RWPE1 (cell line): Measurements from ENCODE around the gene PTPN7.

Experiments
- CTCF ChIA-PET: fragments of 350-600 bp; sonication (Branson Sonifier 250); formaldehyde crosslinking; extraction: SDS; loops from one replicate; lab custom pipeline; 2021; lab: Yijun Ruan, JAX
- POLR2A ChIA-PET: fragments of 400-600 bp; formaldehyde crosslinking; extraction: SDS; loops from one replicate; lab custom pipeline; 2020; ENCODE audit warnings: antibody characterized with exemption; ENCODE audit not compliant: low non-redundant PET; lab: Yijun Ruan, JAX
- DNase-seq: peaks from one replicate; pipeline ENCODE4 v3.0.0; 2012; ENCODE audit warnings: low spot score
- H3K27ac ChIP-seq: fragments of 450-650 bp; 2 replicates; pipeline ENCODE4 v1.5.1; 2017
- TF ChIP-seq, protein P1 (sequence below): fragments of 450-650 bp; conservative IDR thresholded peaks from 2 replicates; pipeline ENCODE4 v1.5.1; 2017; ENCODE audit warnings: low read depth, mild to moderate bottlenecking

The PTPN7 gene

GRCh38 chr1:202203238-202204039 lies 43.0 kb upstream of the PTPN7 start:
- DNase-seq: no peak
- TF ChIP-seq, protein P1, sequence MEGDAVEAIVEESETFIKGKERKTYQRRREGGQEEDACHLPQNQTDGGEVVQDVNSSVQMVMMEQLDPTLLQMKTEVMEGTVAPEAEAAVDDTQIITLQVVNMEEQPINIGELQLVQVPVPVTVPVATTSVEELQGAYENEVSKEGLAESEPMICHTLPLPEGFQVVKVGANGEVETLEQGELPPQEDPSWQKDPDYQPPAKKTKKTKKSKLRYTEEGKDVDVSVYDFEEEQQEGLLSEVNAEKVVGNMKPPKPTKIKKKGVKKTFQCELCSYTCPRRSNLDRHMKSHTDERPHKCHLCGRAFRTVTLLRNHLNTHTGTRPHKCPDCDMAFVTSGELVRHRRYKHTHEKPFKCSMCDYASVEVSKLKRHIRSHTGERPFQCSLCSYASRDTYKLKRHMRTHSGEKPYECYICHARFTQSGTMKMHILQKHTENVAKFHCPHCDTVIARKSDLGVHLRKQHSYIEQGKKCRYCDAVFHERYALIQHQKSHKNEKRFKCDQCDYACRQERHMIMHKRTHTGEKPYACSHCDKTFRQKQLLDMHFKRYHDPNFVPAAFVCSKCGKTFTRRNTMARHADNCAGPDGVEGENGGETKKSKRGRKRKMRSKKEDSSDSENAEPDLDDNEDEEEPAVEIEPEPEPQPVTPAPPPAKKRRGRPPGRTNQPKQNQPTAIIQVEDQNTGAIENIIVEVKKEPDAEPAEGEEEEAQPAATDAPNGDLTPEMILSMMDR: no peak
- ChIA-PET POLR2A (no interaction called here), CTCF (interaction anchor here (0.5 to 1.0 kb wide), 3 partner anchors 10 to 317 kb away, joined by 3 to 8 read pairs (median 4); partner anchors contain the start of gene LGR6)
- peak overlapping the region; percentile 42 for H3K27ac ChIP-seq

- no peak for DNase-seq
- CTCF ChIA-PET: interaction anchor here (1.0 kb wide), 1 partner anchor 9 kb away, joined by 7 read pairs; the partner anchor contains the start of gene LGR6
- H3K27ac ChIP-seq: peak overlapping the region; percentile 42
- TF ChIP-seq, protein P1: no peak
- POLR2A ChIA-PET: no interaction called here
These were observed 42.2 kb upstream of the PTPN7 start for GRCh38 chr1:202202500-202203168.

DNA sequence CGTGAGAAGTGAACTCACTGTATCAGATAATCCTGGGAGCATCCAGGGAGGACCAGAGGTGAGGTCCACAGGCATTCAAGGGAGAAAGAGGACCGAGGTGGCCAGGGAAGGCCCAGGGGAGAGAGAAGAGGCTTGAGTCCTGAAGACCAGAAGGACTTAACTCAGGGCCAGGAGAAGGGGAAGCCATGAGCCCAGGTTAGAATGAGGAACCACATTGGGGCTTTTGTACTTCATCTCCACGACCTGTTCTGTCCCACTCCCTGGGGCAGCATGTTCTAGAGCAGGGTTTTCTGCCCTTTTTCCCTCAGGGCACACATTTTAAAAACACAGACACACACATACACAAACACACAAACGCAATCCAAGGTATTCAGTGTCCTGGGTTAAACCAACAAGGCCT lies 41.6 kb upstream of the PTPN7 start:
- no peak for DNase-seq
- POLR2A ChIA-PET: no interaction called here
- peak overlapping the region; percentile 42 for H3K27ac ChIP-seq
- CTCF ChIA-PET: interaction anchor here (1.0 kb wide), 1 partner anchor 9 kb away, joined by 7 read pairs; the partner anchor contains the start of gene LGR6
- TF ChIP-seq, protein P1: no peak

DNA sequence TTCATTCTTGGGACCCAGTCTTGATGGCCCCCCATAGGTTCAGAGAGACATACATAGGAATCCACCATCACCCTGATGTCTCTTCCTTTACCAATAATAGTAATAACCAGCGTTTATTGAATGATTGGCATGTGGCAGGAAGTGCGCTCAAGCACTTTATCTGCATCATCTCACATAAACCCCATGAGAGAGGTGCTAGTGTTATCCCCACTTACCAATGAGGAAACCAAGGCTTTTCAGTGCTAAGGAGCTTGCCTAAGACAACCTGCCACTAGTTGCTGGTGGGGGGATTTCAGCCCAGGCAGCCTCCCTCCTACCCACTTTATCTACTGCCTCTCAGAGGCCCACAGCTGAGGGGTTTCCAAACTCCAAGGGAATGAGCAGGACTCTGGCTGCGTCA lies 40.9 kb upstream of the PTPN7 start:
- TF ChIP-seq, protein P1: no peak
- ChIA-PET POLR2A (no interaction called here), CTCF (interaction anchor here (0.5 to 2.3 kb wide), 5 partner anchors 12 to 171 kb away, joined by 3 to 14 read pairs (median 3); no protein-coding TSS in a partner anchor)
- peak overlapping the region; percentile 94 for H3K27ac ChIP-seq
- DNase-seq: no peak

GRCh38 chr1:202200669-202201068 lies 40.3 kb upstream of the PTPN7 start:
- CTCF ChIA-PET: interaction anchor here (0.5 to 2.3 kb wide), 8 partner anchors 12 to 172 kb away, joined by 3 to 14 read pairs (median 4); no protein-coding TSS in a partner anchor
- TF ChIP-seq, protein P1: no peak
- peak overlapping the region; percentile 94 for H3K27ac ChIP-seq
- DNase-seq: no peak
- POLR2A ChIA-PET: no interaction called here

DNA sequence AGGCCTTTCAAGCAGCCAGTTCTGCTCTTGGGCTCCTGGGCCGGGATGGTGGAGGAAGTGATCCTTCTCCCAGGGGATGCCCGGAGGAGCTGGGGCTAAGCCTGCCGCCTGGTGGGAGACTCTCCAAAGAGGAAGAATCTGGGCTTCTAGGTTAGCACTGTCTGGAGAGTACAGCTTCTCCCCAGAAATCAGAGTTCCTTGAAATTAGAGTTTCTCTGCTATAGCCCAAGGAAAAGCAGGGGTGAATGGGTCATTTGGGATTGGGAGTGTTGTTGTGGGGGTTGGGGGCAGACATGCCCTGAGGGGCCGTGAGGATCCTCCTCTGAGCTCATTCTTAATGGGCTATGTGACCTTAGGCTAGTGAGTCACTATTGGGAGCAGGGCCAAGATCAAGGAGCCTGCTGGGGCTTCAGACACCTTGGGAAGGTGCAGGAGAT lies 39.7 kb upstream of the PTPN7 start:
- CTCF ChIA-PET: interaction anchor here (0.7 to 2.3 kb wide), 9 partner anchors 10 to 520 kb away, joined by 3 to 14 read pairs (median 5); no protein-coding TSS in a partner anchor
- TF ChIP-seq, protein P1: no peak
- H3K27ac ChIP-seq: peak overlapping the region; percentile 94
- peak; percentile 92 for DNase-seq
- POLR2A ChIA-PET: interaction anchor here (0.6 kb wide), 1 partner anchor 66 kb away, joined by 3 read pairs; no protein-coding TSS in a partner anchor
